Ovary (tissue), 3 donors: Measurements from ENCODE around the gene SEBOX.

Experiments used
- EP300 ChIP-seq: sonication (generic); formaldehyde crosslinking; IDR thresholded peaks from one replicate; pipeline ENCODE4 v1.6.1; 2017; ENCODE audit warnings: antibody characterized with exemption
- POLR2A ChIP-seq: fragments of 450-650 bp; IDR thresholded peaks from one replicate; pipeline ENCODE4 v1.6.1; 2017; ENCODE audit warnings: antibody characterized with exemption, mild to moderate bottlenecking, moderate library complexity
- TF ChIP-seq, protein P1 (sequence below), 3 donors: fragments of 450-650 bp in 2 of 3; fragments of 200-600 bp in 1 of 3; IDR thresholded peaks; one replicate each; pipeline versions ENCODE4 v1.5.1 to v1.8.0; 2016 to 2022; ENCODE audit warnings: antibody characterized with exemption in 3 of 3, mild to moderate bottlenecking in 1 of 3
- donor health status: DM: no; HTN: no; CAD: no.

DNA sequence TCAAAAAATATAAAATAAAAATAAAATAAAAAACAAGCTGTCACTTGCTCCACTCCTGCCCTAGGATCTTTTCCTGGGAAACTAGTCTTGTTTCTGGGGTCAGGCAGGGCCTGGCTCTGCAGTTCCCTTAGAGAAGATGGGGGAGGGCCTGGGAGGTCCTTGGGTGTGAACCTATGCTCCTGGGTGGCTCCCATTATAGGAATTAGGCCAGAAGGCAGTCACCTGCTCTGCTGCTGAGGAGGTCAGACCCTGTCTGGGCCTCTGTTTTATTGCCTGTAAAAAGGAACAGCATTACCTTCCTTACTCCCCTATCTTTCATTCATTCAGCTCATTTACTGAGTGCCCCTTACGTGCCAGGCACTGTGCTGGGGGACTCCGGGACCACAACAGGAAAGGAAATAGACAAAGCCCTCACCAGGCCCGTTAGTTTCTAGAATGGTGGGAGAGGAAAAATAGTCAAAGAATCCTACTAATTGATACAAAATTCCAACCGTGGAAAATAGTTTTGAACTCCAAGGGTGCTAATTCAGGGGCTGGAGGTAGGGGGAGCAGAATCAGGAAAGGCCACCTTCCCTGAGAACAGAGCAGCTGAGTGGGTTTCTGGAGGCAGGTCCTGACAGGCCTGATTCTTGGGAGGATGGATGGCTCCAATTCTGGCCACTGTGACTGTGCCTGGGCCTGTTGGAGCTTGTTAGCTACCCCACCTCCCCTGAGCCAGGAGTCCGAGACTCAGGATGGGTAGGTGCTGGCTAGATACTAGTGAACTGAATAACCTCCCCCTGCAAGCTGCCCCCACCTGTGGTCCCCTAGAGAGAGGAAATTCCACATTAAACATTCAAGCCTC lies 42.4 kb upstream of the SEBOX start:
- TF ChIP-seq, protein P1, sequence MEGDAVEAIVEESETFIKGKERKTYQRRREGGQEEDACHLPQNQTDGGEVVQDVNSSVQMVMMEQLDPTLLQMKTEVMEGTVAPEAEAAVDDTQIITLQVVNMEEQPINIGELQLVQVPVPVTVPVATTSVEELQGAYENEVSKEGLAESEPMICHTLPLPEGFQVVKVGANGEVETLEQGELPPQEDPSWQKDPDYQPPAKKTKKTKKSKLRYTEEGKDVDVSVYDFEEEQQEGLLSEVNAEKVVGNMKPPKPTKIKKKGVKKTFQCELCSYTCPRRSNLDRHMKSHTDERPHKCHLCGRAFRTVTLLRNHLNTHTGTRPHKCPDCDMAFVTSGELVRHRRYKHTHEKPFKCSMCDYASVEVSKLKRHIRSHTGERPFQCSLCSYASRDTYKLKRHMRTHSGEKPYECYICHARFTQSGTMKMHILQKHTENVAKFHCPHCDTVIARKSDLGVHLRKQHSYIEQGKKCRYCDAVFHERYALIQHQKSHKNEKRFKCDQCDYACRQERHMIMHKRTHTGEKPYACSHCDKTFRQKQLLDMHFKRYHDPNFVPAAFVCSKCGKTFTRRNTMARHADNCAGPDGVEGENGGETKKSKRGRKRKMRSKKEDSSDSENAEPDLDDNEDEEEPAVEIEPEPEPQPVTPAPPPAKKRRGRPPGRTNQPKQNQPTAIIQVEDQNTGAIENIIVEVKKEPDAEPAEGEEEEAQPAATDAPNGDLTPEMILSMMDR (IDR thresholded peaks at IDR 0.05): no peak
- no peak for TF ChIP-seq POLR2A
- no peak for TF ChIP-seq EP300
